Uterus (tissue), 4 donors: ENCODE results near the gene TNPO3. TPM values are rescaled to one million over a fixed set of nuclear protein-coding genes. Genes with fewer than 3 reads are reported as not detected.

Experiments used
- DNase-seq, 2 donors: peaks; one replicate each; pipeline ENCODE4 v3.0.0-alpha.2; 2019 to 2020
- H3K27ac ChIP-seq, 2 donors: fragments of 200-600 bp; sonication (generic); 1 replicate in 1 of 2; 2 replicates in 1 of 2; pipeline ENCODE4 v1.5.1; 2016 to 2018
- H3K27me3 ChIP-seq, 2 donors: fragments of 200-600 bp; sonication (generic); one replicate each; pipeline ENCODE4 v1.5.1; 2018 to 2019; ENCODE audit warnings: control low read depth in 1 of 2
- H3K36me3 ChIP-seq, 2 donors: fragments of 200-600 bp; sonication (generic); one replicate each; pipeline ENCODE4 v1.5.1; 2019; ENCODE audit warnings: control low read depth in 1 of 2
- H3K4me1 ChIP-seq, 2 donors: fragments of 200-600 bp; sonication (generic); one replicate each; pipeline ENCODE4 v1.5.1; 2018 to 2019; ENCODE audit warnings: control low read depth in 1 of 2
- H3K4me3 ChIP-seq, 2 donors: fragments of 200-600 bp; sonication (generic); 1 replicate in 1 of 2; 2 replicates in 1 of 2; pipeline ENCODE4 v1.5.1; 2018 to 2019; ENCODE audit warnings: mild to moderate bottlenecking in 1 of 2
- H3K9me3 ChIP-seq, 2 donors: fragments of 200-600 bp; sonication (generic); one replicate each; pipeline ENCODE4 v1.5.1; 2019; ENCODE audit warnings: control low read depth in 1 of 2
- POLR2A ChIP-seq, 2 donors: fragments of 450-650 bp; IDR thresholded peaks; one replicate each; pipeline ENCODE4 v1.6.1; 2016; ENCODE audit warnings: antibody characterized with exemption in 2 of 2, mild to moderate bottlenecking in 1 of 2, moderate library complexity in 1 of 2
- intact Hi-C: fragments of 100-400 bp; cut with DNase I; formaldehyde crosslinking; loops from one replicate; pipeline ENCODE4 v1.15.1; 2023; ENCODE audit warnings: low total_unique reads
- total RNA-seq, 4 donors: library from RNA; depleted of rRNA in 3 of 4; stranded (reverse); fragments of >200 nt in 3 of 4; gene quantifications; one replicate each; pipeline versions ENCODE4 v1.1.0 to v1.2.4, GENCODE V29; 2014 to 2023
- TF ChIP-seq, protein P1 (sequence below), 4 experiments: fragments of 200-600 bp in 2 of 4; fragments of 450-650 bp in 2 of 4; sonication (generic) in 2 of 4; IDR thresholded peaks; one replicate each; pipeline ENCODE4 v1.5.1; 2016 to 2019; ENCODE audit warnings: antibody characterized with exemption in 4 of 4, mild to moderate bottlenecking in 2 of 4, moderate library complexity in 1 of 4
- donor health status: DM: yes; HTN: yes; CAD: no.

TNPO3 gene
- total RNA-seq, 4 donors from 2014 or later: 14.6 to 57.9 (median 31.9) TPM

DNA sequence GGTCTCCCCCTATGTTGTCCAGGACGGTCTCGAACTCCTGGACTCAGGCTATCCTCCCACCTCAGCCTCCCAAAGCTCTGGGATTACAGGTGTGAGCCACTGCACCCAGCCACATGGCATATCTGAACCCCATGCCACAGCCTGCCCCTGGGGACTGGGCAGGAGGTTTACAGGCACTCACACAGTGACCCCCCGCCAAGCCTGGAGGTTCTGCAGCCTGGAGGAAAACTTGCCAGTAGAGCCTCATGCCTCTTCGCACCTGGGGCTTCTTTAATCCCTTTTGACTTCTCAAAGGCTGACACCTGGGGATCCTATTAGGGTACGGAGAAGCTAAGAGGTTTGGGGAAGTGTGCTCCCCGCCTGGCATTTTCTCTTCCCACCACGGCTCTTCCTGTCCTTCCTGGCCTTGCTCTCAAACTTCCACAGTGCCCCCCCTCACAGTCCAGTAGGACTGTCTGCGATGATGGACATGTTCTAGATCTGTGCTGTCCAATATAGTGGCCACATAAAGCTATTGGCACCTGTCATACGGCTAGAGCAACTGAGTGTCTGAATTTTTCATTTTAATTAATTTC, 133.0 kb downstream of the TNPO3 start:
- TF ChIP-seq, protein P1, sequence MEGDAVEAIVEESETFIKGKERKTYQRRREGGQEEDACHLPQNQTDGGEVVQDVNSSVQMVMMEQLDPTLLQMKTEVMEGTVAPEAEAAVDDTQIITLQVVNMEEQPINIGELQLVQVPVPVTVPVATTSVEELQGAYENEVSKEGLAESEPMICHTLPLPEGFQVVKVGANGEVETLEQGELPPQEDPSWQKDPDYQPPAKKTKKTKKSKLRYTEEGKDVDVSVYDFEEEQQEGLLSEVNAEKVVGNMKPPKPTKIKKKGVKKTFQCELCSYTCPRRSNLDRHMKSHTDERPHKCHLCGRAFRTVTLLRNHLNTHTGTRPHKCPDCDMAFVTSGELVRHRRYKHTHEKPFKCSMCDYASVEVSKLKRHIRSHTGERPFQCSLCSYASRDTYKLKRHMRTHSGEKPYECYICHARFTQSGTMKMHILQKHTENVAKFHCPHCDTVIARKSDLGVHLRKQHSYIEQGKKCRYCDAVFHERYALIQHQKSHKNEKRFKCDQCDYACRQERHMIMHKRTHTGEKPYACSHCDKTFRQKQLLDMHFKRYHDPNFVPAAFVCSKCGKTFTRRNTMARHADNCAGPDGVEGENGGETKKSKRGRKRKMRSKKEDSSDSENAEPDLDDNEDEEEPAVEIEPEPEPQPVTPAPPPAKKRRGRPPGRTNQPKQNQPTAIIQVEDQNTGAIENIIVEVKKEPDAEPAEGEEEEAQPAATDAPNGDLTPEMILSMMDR (IDR thresholded peaks at IDR 0.05): no peak
- no peak for TF ChIP-seq POLR2A (IDR thresholded peaks at IDR 0.05)
- Histone ChIP-seq H3K4me1 (no peaks in the 10 kb centered on the region), H3K27ac (no peak overlapping the region), H3K36me3 (no peaks in the 10 kb centered on the region), H3K9me3 (no peaks in the 10 kb centered on the region), H3K4me3 (no peak overlapping the region), H3K27me3 (no peaks in the 10 kb centered on the region)
- no peak for DNase-seq
- intact Hi-C loops: no loop called here

DNA sequence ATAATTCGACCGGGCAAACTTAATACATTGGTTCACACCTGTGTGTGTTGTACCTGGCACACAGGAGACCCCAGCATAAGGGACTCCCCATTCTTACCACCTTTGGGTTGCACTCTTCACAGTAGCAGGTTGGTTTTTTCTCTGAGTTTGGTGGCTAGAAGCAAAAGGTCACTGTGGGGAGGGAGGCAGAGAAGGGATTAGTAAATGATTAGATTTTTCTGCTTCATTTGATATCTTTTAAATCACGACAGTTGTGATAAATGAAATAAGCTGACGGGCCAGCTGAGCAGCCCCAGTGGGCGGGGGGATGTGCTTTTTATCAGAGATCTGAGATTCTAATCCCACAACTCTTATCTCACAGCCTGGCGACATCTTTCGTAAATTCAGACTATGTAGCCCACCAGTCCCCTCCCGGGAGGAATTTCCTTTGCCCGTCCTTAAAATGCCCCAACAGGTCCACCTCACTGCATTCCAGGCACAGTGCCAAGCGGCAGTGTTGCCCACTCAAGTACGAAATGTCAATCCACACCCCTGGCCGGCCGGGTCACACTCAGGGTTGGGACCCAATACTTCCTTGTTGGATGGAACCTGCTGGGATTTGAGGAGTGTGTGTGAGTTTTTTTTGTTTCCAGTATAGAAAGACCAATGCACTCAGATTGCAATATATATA, 133.9 kb downstream of the TNPO3 start:
- Histone ChIP-seq H3K4me1 (no peaks in the 10 kb centered on the region), H3K4me3 (no peak overlapping the region), H3K36me3 (no peaks in the 10 kb centered on the region), H3K27ac (no peak overlapping the region), H3K27me3 (no peaks in the 10 kb centered on the region), H3K9me3 (no peaks in the 10 kb centered on the region)
- intact Hi-C loops: no loop called here
- no peak for DNase-seq
- TF ChIP-seq, protein P1 (IDR thresholded peaks at IDR 0.05): no peak
- TF ChIP-seq POLR2A (IDR thresholded peaks at IDR 0.05): no peak

DNA sequence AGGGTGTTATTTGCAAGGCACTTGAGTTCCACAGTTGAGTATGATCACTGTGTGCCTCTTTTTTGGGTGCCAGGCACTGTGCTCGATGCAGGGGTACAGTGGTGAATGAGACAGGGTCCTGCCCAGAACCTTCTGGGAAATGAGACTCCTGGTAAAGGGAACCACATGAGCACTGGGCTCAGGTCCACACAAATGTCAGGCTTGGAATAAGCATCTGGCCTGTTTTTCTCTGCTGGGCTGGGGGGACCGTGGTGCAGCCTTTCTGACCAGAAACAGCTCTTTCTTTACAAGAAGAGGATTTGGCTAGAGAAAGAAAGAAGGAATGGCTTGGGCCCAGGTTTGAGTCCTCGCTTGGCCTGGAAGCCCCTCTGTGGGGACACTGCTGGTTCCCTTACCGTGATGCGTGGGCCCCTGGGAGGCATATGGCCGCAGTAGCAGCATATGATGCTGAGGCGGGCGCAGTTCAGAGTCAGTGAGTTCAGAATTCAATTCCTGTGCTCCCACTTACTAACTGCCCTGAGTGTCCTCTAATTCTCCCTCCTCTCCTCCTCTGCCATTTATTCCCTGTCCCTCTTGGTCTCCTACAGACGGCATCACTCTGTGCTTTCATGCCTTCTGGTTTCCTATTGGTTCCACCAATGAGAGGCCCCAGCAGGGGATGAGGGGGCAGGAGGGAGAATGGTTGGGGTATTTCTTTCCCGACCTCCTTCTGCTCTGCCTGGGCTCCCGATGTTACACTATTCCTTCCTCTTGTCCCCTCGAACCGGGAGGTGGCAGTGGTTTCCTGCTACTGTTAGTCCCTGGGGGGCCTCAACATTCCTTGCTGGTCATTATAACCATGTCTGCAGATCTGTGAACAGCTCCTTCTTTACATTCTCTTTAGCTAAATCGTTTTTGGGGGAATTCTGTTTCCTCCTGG, 134.8 kb downstream of the TNPO3 start:
- TF ChIP-seq POLR2A (IDR thresholded peaks at IDR 0.05): no peak
- TF ChIP-seq, protein P1 (IDR thresholded peaks at IDR 0.05): no peak
- no peaks in the 10 kb centered on the region for H3K4me1 ChIP-seq
- no peaks in the 10 kb centered on the region for H3K36me3 ChIP-seq
- DNase-seq: no peak
- H3K27me3 ChIP-seq: no peaks in the 10 kb centered on the region
- no peaks in the 10 kb centered on the region for H3K9me3 ChIP-seq
- intact Hi-C loops: no loop called here
- H3K27ac ChIP-seq: no peak overlapping the region
- H3K4me3 ChIP-seq: no peak overlapping the region

DNA sequence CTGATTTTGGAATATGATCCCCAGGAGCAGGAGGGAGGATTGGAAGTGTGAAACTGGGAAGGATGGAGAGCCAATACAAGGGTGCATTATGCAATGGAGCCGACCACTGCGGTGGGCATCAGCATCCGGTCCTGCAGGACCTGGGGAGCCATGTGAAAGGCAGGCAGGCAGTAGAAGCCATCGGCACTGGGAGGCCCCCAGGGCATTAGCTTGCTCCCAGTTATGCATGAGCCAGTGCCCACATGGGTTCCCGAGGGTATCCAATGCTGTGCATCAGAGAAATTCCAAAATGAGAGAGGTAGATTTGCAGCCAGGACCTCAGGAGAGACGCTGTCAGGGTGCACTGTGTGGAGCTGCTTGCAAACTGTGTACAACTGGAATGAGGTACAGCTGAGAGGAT, 135.7 kb downstream of the TNPO3 start:
- no peak for DNase-seq
- no peak overlapping the region for H3K27ac ChIP-seq
- no peaks in the 10 kb centered on the region for H3K27me3 ChIP-seq
- no peaks in the 10 kb centered on the region for H3K36me3 ChIP-seq
- H3K9me3 ChIP-seq: no peaks in the 10 kb centered on the region
- TF ChIP-seq, protein P1 (IDR thresholded peaks at IDR 0.05): no peak
- TF ChIP-seq POLR2A (IDR thresholded peaks at IDR 0.05): no peak
- intact Hi-C loops: no loop called here
- no peak overlapping the region for H3K4me3 ChIP-seq
- H3K4me1 ChIP-seq: no peaks in the 10 kb centered on the region
